Measurements from ENCODE around the gene MASP1.

- TF ChIP-seq CTCF (IDR thresholded peaks at IDR 0.05) = no peak
- TF ChIP-seq POLR2A (IDR thresholded peaks at IDR 0.05) = no peak
Observed at GRCh38 chr3:187207062-187207461, 84.5 kb downstream of the MASP1 start.
